ENCODE measurements around the gene KCTD3. TPM values are rescaled to one million over a fixed set of nuclear protein-coding genes. Genes with fewer than 3 reads are reported as not detected.

Gene KCTD3
- total RNA-seq, 1 experiment from 2014 or later: 50.7 TPM

- Histone ChIP-seq H3K27me3 (replicated peaks; ENCODE audit: control insufficient read depth, insufficient read depth, low read length) (no peaks in the 10 kb centered on the region; the same call in 1 of the 2 replicates), H3K36me3 (ENCODE audit: control insufficient read depth, insufficient read depth, low read length) (peaks cover 1% of the 10 kb centered on the region; the same call in 1 of the 2 replicates), H3K4me1 (no peaks in the 10 kb centered on the region), H3K9me3 (peaks cover 11% of the 10 kb centered on the region; the same call in 1 of the 2 replicates), H3K4me3 (ENCODE audit: low read depth, low read length) (no peak overlapping the region)
- BruUV-seq (replicated peaks): no TSS peak
- Mint-ChIP-seq H3K36me3 (ENCODE audit: insufficient read depth, unreplicated experiment) (no peaks in the 10 kb centered on the region), H3K9me3 (ENCODE audit: unreplicated experiment) (peaks cover 21% of the 10 kb centered on the region), H3K4me1 (ENCODE audit: low read depth, unreplicated experiment) (no peaks in the 10 kb centered on the region), H3K27ac (ENCODE audit: unreplicated experiment) (no peak overlapping the region), H3K4me3 (ENCODE audit: unreplicated experiment) (no peak overlapping the region), H3K27me3 (ENCODE audit: insufficient read depth, unreplicated experiment) (peaks cover 3% of the 10 kb centered on the region)
- DNase-seq: no peak
- no peak for TF ChIP-seq CTCF (IDR thresholded peaks at IDR 0.05; ENCODE audit: insufficient read depth in 1 of 2, low read depth in 1 of 2, low read length in 1 of 2, severe bottlenecking in 1 of 2, unreplicated experiment in 1 of 2)
- ChIA-PET CTCF (no interaction called here), POLR2A (no interaction called here)
- intact Hi-C loops (cut with micrococcal nuclease; ENCODE audit: unreplicated experiment): no loop called here
Observed at GRCh38 chr1:215551806-215552205, 15.3 kb upstream of the KCTD3 start.

GRCh38 chr1:215554865-215555264 is 12.2 kb upstream of the KCTD3 start:
- POLR2A ChIA-PET: no interaction called here
- Histone ChIP-seq H3K36me3 (ENCODE audit: control insufficient read depth, insufficient read depth, low read length) (peaks cover 1% of the 10 kb centered on the region; the same call in 1 of the 2 replicates), H3K4me3 (ENCODE audit: low read depth, low read length) (no peak overlapping the region), H3K4me1 (peaks cover 14% of the 10 kb centered on the region), H3K27me3 (replicated peaks; ENCODE audit: control insufficient read depth, insufficient read depth, low read length) (no peaks in the 10 kb centered on the region; the same call in 1 of the 2 replicates), H3K9me3 (peaks cover 11% of the 10 kb centered on the region; the same call in 1 of the 2 replicates)
- no TSS peak for BruUV-seq (replicated peaks)
- DNase-seq: no peak
- H3K4me3 Mint-ChIP-seq (ENCODE audit: unreplicated experiment): no peak overlapping the region
- H3K9me3 Mint-ChIP-seq (ENCODE audit: unreplicated experiment): peaks cover 21% of the 10 kb centered on the region
- CTCF ChIA-PET: no interaction called here
- TF ChIP-seq CTCF (IDR thresholded peaks at IDR 0.05; ENCODE audit: insufficient read depth in 1 of 2, low read depth in 1 of 2, low read length in 1 of 2, severe bottlenecking in 1 of 2, unreplicated experiment in 1 of 2): no peak
- H3K27ac Mint-ChIP-seq (ENCODE audit: unreplicated experiment): no peak overlapping the region
- intact Hi-C loops (cut with micrococcal nuclease; ENCODE audit: unreplicated experiment): no loop called here
- H3K27me3 Mint-ChIP-seq (ENCODE audit: insufficient read depth, unreplicated experiment): peaks cover 3% of the 10 kb centered on the region
- H3K4me1 Mint-ChIP-seq (ENCODE audit: low read depth, unreplicated experiment): peaks cover 11% of the 10 kb centered on the region
- no peaks in the 10 kb centered on the region for H3K36me3 Mint-ChIP-seq (ENCODE audit: insufficient read depth, unreplicated experiment)

GRCh38 chr1:215555531-215555930 is 11.6 kb upstream of the KCTD3 start:
- no peak overlapping the region for H3K4me3 ChIP-seq (ENCODE audit: low read depth, low read length)
- Mint-ChIP-seq H3K27ac (ENCODE audit: unreplicated experiment) (no peak overlapping the region), H3K4me3 (ENCODE audit: unreplicated experiment) (no peak overlapping the region), H3K27me3 (ENCODE audit: insufficient read depth, unreplicated experiment) (peaks cover under 1% of the 10 kb centered on the region), H3K9me3 (ENCODE audit: unreplicated experiment) (peaks cover 21% of the 10 kb centered on the region), H3K36me3 (ENCODE audit: insufficient read depth, unreplicated experiment) (no peaks in the 10 kb centered on the region), H3K4me1 (ENCODE audit: low read depth, unreplicated experiment) (peaks cover 11% of the 10 kb centered on the region)
- peaks cover 1% of the 10 kb centered on the region; the same call in 1 of the 2 replicates for H3K36me3 ChIP-seq (ENCODE audit: control insufficient read depth, insufficient read depth, low read length)
- H3K27me3 ChIP-seq (replicated peaks; ENCODE audit: control insufficient read depth, insufficient read depth, low read length): no peaks in the 10 kb centered on the region; the same call in 1 of the 2 replicates
- peaks cover 14% of the 10 kb centered on the region for H3K4me1 ChIP-seq
- peaks cover 11% of the 10 kb centered on the region; the same call in 1 of the 2 replicates for H3K9me3 ChIP-seq
- intact Hi-C loops (cut with micrococcal nuclease; ENCODE audit: unreplicated experiment): no loop called here
- ChIA-PET CTCF (no interaction called here), POLR2A (no interaction called here)
- BruUV-seq (replicated peaks): no TSS peak
- DNase-seq: no peak
- no peak for TF ChIP-seq CTCF (IDR thresholded peaks at IDR 0.05; ENCODE audit: insufficient read depth in 1 of 2, low read depth in 1 of 2, low read length in 1 of 2, severe bottlenecking in 1 of 2, unreplicated experiment in 1 of 2)
